CD4-positive, alpha-beta T cell treated with Interleukin-10 for 1 hour (primary cell): ENCODE measurements around the gene POU5F1.
"Not testable (repeated sequence)": the region's sequence is repeated elsewhere in the genome, so short reads cannot be mapped to it uniquely, and the experiment has no call there.

Experiments used
- DNase-seq: peaks from one replicate; pipeline ENCODE4 v3.0.0-alpha.2; 2020

The POU5F1 gene

GRCh38 chr6:31165064-31165832, 5.2 kb downstream of the POU5F1 start:
- not testable (repeated sequence) for DNase-seq

DNA sequence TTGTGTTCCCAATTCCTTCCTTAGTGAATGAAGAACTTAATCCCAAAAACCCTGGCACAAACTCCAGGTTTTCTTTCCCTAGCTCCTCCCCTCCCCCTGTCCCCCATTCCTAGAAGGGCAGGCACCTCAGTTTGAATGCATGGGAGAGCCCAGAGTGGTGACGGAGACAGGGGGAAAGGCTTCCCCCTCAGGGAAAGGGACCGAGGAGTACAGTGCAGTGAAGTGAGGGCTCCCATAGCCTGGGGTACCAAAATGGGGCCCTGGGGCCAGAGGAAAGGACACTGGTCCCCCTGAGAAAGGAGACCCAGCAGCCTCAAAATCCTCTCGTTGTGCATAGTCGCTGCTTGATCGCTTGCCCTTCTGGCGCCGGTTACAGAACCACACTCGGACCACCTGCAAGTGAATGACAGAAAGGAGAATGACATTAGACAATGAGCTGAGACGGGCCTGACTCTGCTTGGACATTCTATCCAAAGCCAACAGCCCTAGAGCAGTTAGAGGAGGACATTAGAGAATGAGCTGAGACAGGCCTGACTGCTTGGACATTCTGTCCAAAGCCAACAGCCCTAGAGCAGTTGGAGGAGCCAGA, 5.9 kb downstream of the POU5F1 start:
- not testable (repeated sequence) for DNase-seq

DNA sequence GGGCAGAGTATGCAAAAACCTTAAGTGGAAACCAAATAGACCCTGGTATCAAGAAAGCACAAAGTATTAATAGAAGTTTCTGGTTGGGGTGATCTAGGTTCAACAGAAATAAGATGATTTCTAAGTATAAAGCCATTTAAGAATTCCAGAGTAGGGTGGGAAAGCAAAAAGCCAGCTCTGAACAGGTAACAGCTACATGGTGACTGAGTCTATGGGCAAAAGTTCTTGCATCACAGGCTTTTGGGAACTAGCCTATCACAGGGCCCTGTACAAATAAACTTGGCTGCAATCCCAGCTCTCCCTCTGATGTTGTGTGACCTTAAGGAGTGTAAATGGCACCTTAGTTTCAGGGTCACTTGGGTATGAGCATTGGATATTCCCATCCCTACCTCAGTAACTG, 6.6 kb downstream of the POU5F1 start:
- DNase-seq = no peak

DNA sequence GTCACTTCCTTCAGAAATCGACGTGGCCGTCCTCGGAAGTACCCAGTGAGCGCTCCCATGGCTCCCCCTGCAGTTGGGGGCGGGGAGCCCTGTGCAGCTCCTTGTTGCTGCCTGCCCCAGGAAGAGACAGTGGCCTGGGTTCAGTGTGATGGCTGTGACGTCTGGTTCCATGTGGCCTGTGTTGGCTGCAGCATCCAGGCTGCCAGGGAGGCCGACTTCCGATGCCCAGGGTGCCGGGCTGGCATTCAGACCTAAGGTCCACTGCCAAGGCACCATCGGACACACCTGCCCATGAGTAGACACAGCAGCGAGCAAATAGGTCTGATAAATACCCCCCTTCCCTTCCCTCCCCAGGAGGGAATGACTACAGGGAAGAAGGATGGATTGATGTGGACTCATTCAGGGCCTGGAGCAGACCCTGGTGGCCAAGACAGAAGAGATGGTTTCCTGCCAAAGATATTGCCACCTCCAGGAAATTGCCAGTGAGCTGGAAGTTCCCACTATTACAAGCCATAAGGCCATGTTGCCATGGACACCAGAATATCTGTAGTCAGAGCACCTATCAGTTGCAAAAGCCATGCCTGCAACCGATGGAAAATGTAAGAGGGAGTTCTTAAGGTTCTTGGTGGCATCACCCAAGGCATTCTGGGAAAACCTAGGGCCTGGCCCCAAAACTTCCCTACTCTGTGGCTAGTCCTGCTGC, 7.9 kb downstream of the POU5F1 start:
- DNase-seq = no peak

- no peak for DNase-seq
Observed at GRCh38 chr6:31161216-31162126, 9.0 kb downstream of the POU5F1 start.

- peak; percentile 17 for DNase-seq
Observed at GRCh38 chr6:31158863-31159855, 11.3 kb downstream of the POU5F1 start.

GRCh38 chr6:31158140-31158862, 12.2 kb downstream of the POU5F1 start, which contains the start of gene TCF19:
TCF19 (plus strand) TSS chr6:31158589; CDS start chr6:31159470, 881 bp downstream.
- DNase-seq = peak; percentile 99

- no peak for DNase-seq
Observed at GRCh38 chr6:31157513-31158139, 12.9 kb downstream of the POU5F1 start, which contains the start of gene CCHCR1. CCHCR1 (minus strand) TSS chr6:31157802; CDS start chr6:31157600, 202 bp downstream.

DNA sequence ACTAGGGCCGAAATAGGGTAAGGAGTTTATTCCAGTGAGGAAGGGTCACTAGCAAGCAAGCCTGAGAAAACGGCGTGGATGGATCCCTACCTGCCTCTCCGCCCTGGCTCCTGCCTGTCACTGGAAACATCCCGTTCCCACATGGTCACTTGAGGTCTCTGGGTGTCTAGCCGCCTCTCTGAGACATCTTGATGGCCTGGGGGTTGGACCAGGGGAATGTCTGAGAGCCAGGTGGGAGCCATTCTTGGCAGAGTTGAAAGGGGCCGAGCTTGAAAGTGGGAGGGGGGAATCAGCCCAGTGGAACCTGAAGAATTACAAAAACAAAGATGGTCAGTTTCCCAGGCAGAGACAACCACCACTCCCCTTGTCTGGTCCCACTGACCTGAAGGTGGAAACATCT, 13.8 kb downstream of the POU5F1 start:
- no peak for DNase-seq

DNA sequence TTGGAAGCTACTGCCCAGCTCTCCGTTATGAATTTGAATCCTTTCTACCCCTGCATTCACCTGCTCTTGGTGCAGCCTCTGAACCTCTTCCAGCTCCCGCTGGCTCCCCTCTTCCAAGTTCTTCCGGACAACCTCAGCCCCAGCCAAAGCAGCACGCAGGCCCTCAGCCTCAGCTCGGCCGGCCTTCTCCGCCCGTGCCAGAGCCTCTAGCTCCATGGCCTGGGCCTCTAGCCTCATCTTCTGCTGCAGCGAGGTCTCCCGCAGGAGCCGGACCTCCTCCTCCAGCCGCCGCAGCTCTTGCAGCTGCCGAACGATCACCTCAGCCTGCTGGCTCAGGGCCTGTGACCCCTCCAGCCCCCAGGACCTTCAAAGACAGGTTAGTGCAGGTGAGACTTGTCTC, 16.0 kb downstream of the POU5F1 start:
- no peak for DNase-seq

- no peak for DNase-seq
Observed at GRCh38 chr6:31152781-31153180, 17.7 kb downstream of the POU5F1 start.

GRCh38 chr6:31149827-31150447, 20.5 kb downstream of the POU5F1 start:
- no peak for DNase-seq

DNA sequence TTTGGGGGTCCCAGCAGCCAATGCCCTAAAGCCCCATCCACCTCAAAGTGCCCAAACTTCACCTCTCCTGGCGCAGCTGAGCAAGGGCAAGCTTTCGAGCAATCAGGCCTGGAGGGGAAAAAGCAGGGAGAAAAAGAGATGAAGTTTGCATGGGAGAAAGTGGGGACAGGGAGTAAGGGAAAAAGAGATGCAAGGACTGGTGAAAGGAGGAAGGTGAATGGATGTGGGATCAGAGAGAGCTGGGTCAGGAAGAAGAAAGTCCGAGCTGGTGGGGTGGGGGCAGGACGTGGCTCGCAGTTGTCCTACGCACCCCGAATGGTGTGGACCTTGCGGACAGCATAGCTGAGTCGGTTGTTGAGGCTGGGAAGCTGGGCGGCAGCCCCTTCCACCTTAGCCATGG, 25.1 kb downstream of the POU5F1 start:
- DNase-seq = no peak

- no peak for DNase-seq
Observed at GRCh38 chr6:31144970-31145340, 25.5 kb downstream of the POU5F1 start.

- no peak for DNase-seq
Observed at GRCh38 chr6:31144296-31144969, 26.0 kb downstream of the POU5F1 start.

- no peak for DNase-seq
Observed at GRCh38 chr6:31143148-31143547, 27.3 kb downstream of the POU5F1 start.

DNA sequence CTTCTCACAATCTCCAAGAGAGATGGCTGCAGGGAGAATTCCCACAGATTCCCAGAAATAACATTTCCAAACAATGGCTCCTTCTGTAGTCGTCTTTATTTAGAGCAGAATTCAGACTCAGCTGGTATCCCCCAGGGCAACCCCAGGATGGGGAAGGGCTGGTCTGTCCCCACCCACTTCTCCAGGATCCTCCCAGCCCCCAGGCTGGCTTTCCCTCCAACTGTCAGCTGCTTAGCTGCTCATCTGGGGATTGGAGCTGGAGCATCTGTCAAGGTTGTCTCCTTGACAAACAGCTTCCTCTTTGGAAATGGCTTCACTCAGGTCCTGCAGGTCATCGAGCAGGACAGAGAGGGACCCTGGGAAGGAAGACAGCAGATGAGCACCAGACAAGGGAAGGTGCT, 28.1 kb downstream of the POU5F1 start:
- DNase-seq = no peak

GRCh38 chr6:31140643-31141042, 29.8 kb downstream of the POU5F1 start:
- no peak for DNase-seq

GRCh38 chr6:31139599-31139998, 30.9 kb downstream of the POU5F1 start:
- no peak for DNase-seq
